PFSK-1 (cell line): ENCODE results near the gene SOCS7.

ENCODE experiments used
- POLR2AphosphoS5 ChIP-seq: IDR thresholded peaks from 2 replicates; pipeline ENCODE4 v1.6.1; 2012; ENCODE audit warnings: low read depth, mild to moderate bottlenecking, control low read depth, low read length, moderate library complexity
- SIN3A ChIP-seq: IDR thresholded peaks from 2 replicates; pipeline ENCODE4 v1.6.1; 2012; ENCODE audit warnings: mild to moderate bottlenecking, low read length, moderate library complexity, borderline replicate concordance; ENCODE audit not compliant: insufficient read depth

DNA sequence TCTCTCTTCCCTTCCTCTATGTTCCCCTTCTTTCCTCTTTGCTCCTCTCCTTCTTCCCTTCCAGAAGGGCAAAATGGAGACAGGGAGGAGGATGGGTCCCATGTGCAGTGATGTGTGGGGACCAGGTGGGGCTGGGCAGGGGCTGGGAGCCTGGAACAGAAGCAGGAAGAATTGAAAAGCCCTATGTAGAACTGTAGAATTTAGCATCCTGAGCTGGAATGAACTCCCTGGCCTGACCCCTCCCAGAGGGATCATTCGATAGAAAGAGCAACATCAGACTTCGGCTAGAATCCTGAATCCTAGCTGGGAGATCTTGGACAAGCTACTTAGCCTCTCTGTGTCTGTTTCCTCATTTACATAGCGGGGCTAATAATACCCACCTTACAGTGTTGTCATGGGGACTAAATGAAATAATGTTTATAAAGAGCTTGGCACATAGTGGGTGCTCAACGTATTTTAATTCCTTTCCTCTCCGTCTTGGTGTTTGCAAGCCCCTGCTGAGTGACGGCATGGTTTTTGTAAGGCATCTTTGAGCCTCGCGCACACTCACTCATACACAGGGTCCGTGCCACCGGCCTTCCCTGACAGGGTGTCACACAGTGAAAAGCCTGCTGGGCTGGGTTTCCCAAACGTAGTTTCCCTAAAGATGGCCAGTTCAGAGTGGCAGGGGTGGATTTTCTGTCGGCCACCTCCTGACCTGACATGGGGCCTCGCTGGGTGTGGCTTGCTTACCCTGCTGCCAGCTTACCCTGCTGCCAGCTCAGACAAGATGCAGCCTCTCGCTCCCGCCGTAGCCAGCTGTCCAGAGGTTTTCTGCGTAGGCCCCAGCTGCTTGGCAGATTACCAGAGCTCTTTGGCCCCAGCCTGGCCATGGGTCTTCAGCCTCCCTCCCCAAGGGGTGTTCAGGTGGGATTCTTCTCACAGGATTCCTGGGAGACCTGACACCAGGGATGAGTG, 70.5 kb downstream of the SOCS7 start:
- TF ChIP-seq POLR2AphosphoS5: no peak
- TF ChIP-seq SIN3A: no peak
